ENCODE data around the gene UST. TPM values are rescaled to one million over a fixed set of nuclear protein-coding genes. Genes with fewer than 3 reads are reported as not detected.
A peak's percentile ranks its signal among the peaks of the same experiment; 100 is the strongest.
"Not testable (repeated sequence)": the region's sequence is repeated elsewhere in the genome, so short reads cannot be mapped to it uniquely, and the experiment has no call there.

The UST gene
- total RNA-seq, 2 experiments from 2014 or later = 1.4 to 4.1 TPM

GRCh38 chr6:148762231-148762630, 15.4 kb downstream of the UST start:
- Histone ChIP-seq H4K20me1 (ENCODE audit: insufficient read depth, low read length) (no peaks in the 10 kb centered on the region), H3K4me2 (ENCODE audit: low read length) (peak overlapping the region; percentile 78), H2AFZ (ENCODE audit: low read length) (peak overlapping the region; percentile 77; the same call in 1 of the 2 replicates), H3K36me3 (ENCODE audit: insufficient read depth, low read length) (no peaks in the 10 kb centered on the region; the same call in 1 of the 2 replicates), H3K79me2 (ENCODE audit: insufficient read depth, low read depth, low read length) (no peaks in the 10 kb centered on the region), H3K27ac (ENCODE audit: low read depth, low read length, poor library complexity, severe bottlenecking) (peak overlapping the region; percentile 94), H3K4me3 (ENCODE audit: low read depth, low read length, poor library complexity, severe bottlenecking) (no peak overlapping the region), H3K4me1 (ENCODE audit: insufficient read depth, low read length, poor library complexity, severe bottlenecking) (peaks cover 56% of the 10 kb centered on the region), H3K9me3 (ENCODE audit: low read length) (no peaks in the 10 kb centered on the region; the same call in 1 of the 2 replicates), H3K9me2 (ENCODE audit: insufficient read depth, low read length) (no peaks in the 10 kb centered on the region)
- no peak for DNase-seq (ENCODE audit: low spot score)
- no TSS peak for BruUV-seq (replicated peaks)
- TF ChIP-seq EZH2phosphoT487 (IDR thresholded peaks at IDR 0.05; ENCODE audit: borderline replicate concordance, low read depth, low read length) (no peak), CTCF (conservative IDR thresholded peaks at IDR 0.05; ENCODE audit: low read length) (no peak)
- intact Hi-C loops (cut with micrococcal nuclease; ENCODE audit: unreplicated experiment) = loop anchor here (5.0 kb wide), 1 partner anchor 705 kb away; no protein-coding TSS in a partner anchor
- POLR2A ChIA-PET = interaction anchor here (0.6 to 1.8 kb wide), 3 partner anchors 9 to 532 kb away, joined by 4 to 8 read pairs (median 4); no protein-coding TSS in a partner anchor
- CTCF ChIA-PET (ENCODE audit: unreplicated experiment) = no interaction called here

GRCh38 chr6:148764259-148765020, 17.6 kb downstream of the UST start:
- H3K9me3 ChIP-seq (ENCODE audit: low read length); DNase-seq (ENCODE audit: low spot score); H4K20me1 ChIP-seq (ENCODE audit: insufficient read depth, low read length); H3K27ac ChIP-seq (ENCODE audit: low read depth, low read length, poor library complexity, severe bottlenecking); H2AFZ ChIP-seq (ENCODE audit: low read length); POLR2A ChIA-PET; H3K4me3 ChIP-seq (ENCODE audit: low read depth, low read length, poor library complexity, severe bottlenecking); CTCF ChIA-PET (ENCODE audit: unreplicated experiment); H3K36me3 ChIP-seq (ENCODE audit: insufficient read depth, low read length); H3K79me2 ChIP-seq (ENCODE audit: insufficient read depth, low read depth, low read length); BruUV-seq (replicated peaks); H3K4me2 ChIP-seq (ENCODE audit: low read length); H3K9me2 ChIP-seq (ENCODE audit: insufficient read depth, low read length): not testable (repeated sequence)
- H3K4me1 ChIP-seq (ENCODE audit: insufficient read depth, low read length, poor library complexity, severe bottlenecking) = peaks cover 34% of the 10 kb centered on the region
- intact Hi-C loops (cut with micrococcal nuclease; ENCODE audit: unreplicated experiment) = loop anchor here (5.0 kb wide), 1 partner anchor 703 kb away; no protein-coding TSS in a partner anchor

- no TSS peak for BruUV-seq (replicated peaks)
- ChIA-PET CTCF (ENCODE audit: unreplicated experiment) (no interaction called here), POLR2A (interaction anchor here (0.8 kb wide), 1 partner anchor 9 kb away, joined by 3 read pairs; no protein-coding TSS in a partner anchor)
Observed at GRCh38 chr6:148765898-148766808, 19.3 kb downstream of the UST start.

More at GRCh38 chr6:148765898-148766808, 19.3 kb downstream of the UST start:
- no peaks in the 10 kb centered on the region for H3K79me2 ChIP-seq (ENCODE audit: insufficient read depth, low read depth, low read length)
- no peak overlapping the region for H2AFZ ChIP-seq (ENCODE audit: low read length)
- no peak for DNase-seq (ENCODE audit: low spot score)
- H4K20me1 ChIP-seq (ENCODE audit: insufficient read depth, low read length) = no peaks in the 10 kb centered on the region
- TF ChIP-seq CTCF (conservative IDR thresholded peaks at IDR 0.05; ENCODE audit: low read length) = no peak
- TF ChIP-seq EZH2phosphoT487 (IDR thresholded peaks at IDR 0.05; ENCODE audit: borderline replicate concordance, low read depth, low read length) = no peak
- intact Hi-C loops (cut with micrococcal nuclease; ENCODE audit: unreplicated experiment) = no loop called here
- no peak overlapping the region for H3K27ac ChIP-seq (ENCODE audit: low read depth, low read length, poor library complexity, severe bottlenecking)
- H3K4me1 ChIP-seq (ENCODE audit: insufficient read depth, low read length, poor library complexity, severe bottlenecking) = peaks cover 25% of the 10 kb centered on the region
- H3K9me2 ChIP-seq (ENCODE audit: insufficient read depth, low read length) = no peaks in the 10 kb centered on the region
- H3K4me2 ChIP-seq (ENCODE audit: low read length) = no peak overlapping the region
- no peaks in the 10 kb centered on the region; the same call in 1 of the 2 replicates for H3K36me3 ChIP-seq (ENCODE audit: insufficient read depth, low read length)
- H3K4me3 ChIP-seq (ENCODE audit: low read depth, low read length, poor library complexity, severe bottlenecking) = no peak overlapping the region
- H3K9me3 ChIP-seq (ENCODE audit: low read length) = no peaks in the 10 kb centered on the region; the same call in 1 of the 2 replicates

Measured in OCI-LY7 (cell line).